ENCODE data around the gene ISCA2. TPM values are rescaled to one million over a fixed set of nuclear protein-coding genes. Genes with fewer than 3 reads are reported as not detected.

Gene ISCA2
- total RNA-seq, 1 donor = 8.7 TPM

GRCh38 chr14:74469548-74470518 is 23.7 kb upstream of the ISCA2 start:
- TF ChIP-seq CTCF (IDR thresholded peaks at IDR 0.05; ENCODE audit: extremely low read depth, low read depth, low read length) = no peak
- no peaks in the 10 kb centered on the region for H3K4me1 ChIP-seq (ENCODE audit: insufficient read depth, low read length)
- no peak overlapping the region for H3K27ac ChIP-seq (ENCODE audit: low read depth, low read length)
- no peaks in the 10 kb centered on the region for H3K9me3 ChIP-seq (ENCODE audit: low read depth, low read length)
- no peaks in the 10 kb centered on the region for H4K20me1 ChIP-seq (ENCODE audit: insufficient read depth, low read length)
- DNase-seq (ENCODE audit: insufficient read length, low spot score, missing footprints) = peak; percentile 62
- H3K27me3 ChIP-seq (ENCODE audit: insufficient read depth, low read length) = peaks cover 6% of the 10 kb centered on the region
- no peak overlapping the region for H2AFZ ChIP-seq (ENCODE audit: low read length)
- no peaks in the 10 kb centered on the region for H3K79me2 ChIP-seq (ENCODE audit: insufficient read depth, low read length)
- H3K36me3 ChIP-seq (ENCODE audit: insufficient read depth, low read length) = no peaks in the 10 kb centered on the region
- no peak overlapping the region for H3K4me3 ChIP-seq (ENCODE audit: insufficient read depth, low read length)
- no peak overlapping the region for H3K4me2 ChIP-seq (ENCODE audit: insufficient read depth, low read length)

- Histone ChIP-seq H3K4me2 (ENCODE audit: insufficient read depth, low read length) (no peak overlapping the region), H3K4me1 (ENCODE audit: insufficient read depth, low read length) (peaks cover 14% of the 10 kb centered on the region), H3K27me3 (ENCODE audit: insufficient read depth, low read length) (no peaks in the 10 kb centered on the region), H3K9me3 (ENCODE audit: low read depth, low read length) (no peaks in the 10 kb centered on the region), H4K20me1 (ENCODE audit: insufficient read depth, low read length) (no peaks in the 10 kb centered on the region), H3K27ac (ENCODE audit: low read depth, low read length) (no peak overlapping the region), H2AFZ (ENCODE audit: low read length) (no peak overlapping the region), H3K79me2 (ENCODE audit: insufficient read depth, low read length) (no peaks in the 10 kb centered on the region), H3K4me3 (ENCODE audit: insufficient read depth, low read length) (no peak overlapping the region), H3K36me3 (ENCODE audit: insufficient read depth, low read length) (no peaks in the 10 kb centered on the region)
- no peak for DNase-seq (ENCODE audit: insufficient read length, low spot score, missing footprints)
- TF ChIP-seq CTCF (IDR thresholded peaks at IDR 0.05; ENCODE audit: extremely low read depth, low read depth, low read length) = no peak
These were observed 21.0 kb upstream of the ISCA2 start for GRCh38 chr14:74472601-74473000.

- DNase-seq (ENCODE audit: insufficient read length, low spot score, missing footprints) = no peak
- Histone ChIP-seq H3K27ac (ENCODE audit: low read depth, low read length) (no peak overlapping the region), H3K4me2 (ENCODE audit: insufficient read depth, low read length) (no peak overlapping the region), H3K4me3 (ENCODE audit: insufficient read depth, low read length) (no peak overlapping the region), H4K20me1 (ENCODE audit: insufficient read depth, low read length) (no peaks in the 10 kb centered on the region), H3K79me2 (ENCODE audit: insufficient read depth, low read length) (no peaks in the 10 kb centered on the region), H2AFZ (ENCODE audit: low read length) (no peak overlapping the region), H3K36me3 (ENCODE audit: insufficient read depth, low read length) (no peaks in the 10 kb centered on the region), H3K4me1 (ENCODE audit: insufficient read depth, low read length) (peaks cover 14% of the 10 kb centered on the region), H3K27me3 (ENCODE audit: insufficient read depth, low read length) (no peaks in the 10 kb centered on the region), H3K9me3 (ENCODE audit: low read depth, low read length) (no peaks in the 10 kb centered on the region)
- no peak for TF ChIP-seq CTCF (IDR thresholded peaks at IDR 0.05; ENCODE audit: extremely low read depth, low read depth, low read length)
These were observed 19.2 kb upstream of the ISCA2 start for GRCh38 chr14:74474376-74474775.

- H3K4me1 ChIP-seq (ENCODE audit: insufficient read depth, low read length) = peaks cover 14% of the 10 kb centered on the region
- peak; percentile 82 for DNase-seq (ENCODE audit: insufficient read length, low spot score, missing footprints)
These were observed 17.9 kb upstream of the ISCA2 start for GRCh38 chr14:74475678-74476077.

More at GRCh38 chr14:74475678-74476077, 17.9 kb upstream of the ISCA2 start:
- Histone ChIP-seq H3K4me3 (ENCODE audit: insufficient read depth, low read length) (no peak overlapping the region), H3K27ac (ENCODE audit: low read depth, low read length) (peak overlapping the region; percentile 64), H3K79me2 (ENCODE audit: insufficient read depth, low read length) (no peaks in the 10 kb centered on the region), H3K9me3 (ENCODE audit: low read depth, low read length) (no peaks in the 10 kb centered on the region), H3K4me2 (ENCODE audit: insufficient read depth, low read length) (no peak overlapping the region), H4K20me1 (ENCODE audit: insufficient read depth, low read length) (no peaks in the 10 kb centered on the region), H2AFZ (ENCODE audit: low read length) (peak overlapping the region; percentile 78), H3K36me3 (ENCODE audit: insufficient read depth, low read length) (peaks cover 7% of the 10 kb centered on the region), H3K27me3 (ENCODE audit: insufficient read depth, low read length) (no peaks in the 10 kb centered on the region)
- no peak for TF ChIP-seq CTCF (IDR thresholded peaks at IDR 0.05; ENCODE audit: extremely low read depth, low read depth, low read length)

Measured in osteoblast (primary cell).